ENCODE results near the gene LUZP1.
A peak's percentile ranks its signal among the peaks of the same experiment; 100 is the strongest.

LUZP1 gene

DNA sequence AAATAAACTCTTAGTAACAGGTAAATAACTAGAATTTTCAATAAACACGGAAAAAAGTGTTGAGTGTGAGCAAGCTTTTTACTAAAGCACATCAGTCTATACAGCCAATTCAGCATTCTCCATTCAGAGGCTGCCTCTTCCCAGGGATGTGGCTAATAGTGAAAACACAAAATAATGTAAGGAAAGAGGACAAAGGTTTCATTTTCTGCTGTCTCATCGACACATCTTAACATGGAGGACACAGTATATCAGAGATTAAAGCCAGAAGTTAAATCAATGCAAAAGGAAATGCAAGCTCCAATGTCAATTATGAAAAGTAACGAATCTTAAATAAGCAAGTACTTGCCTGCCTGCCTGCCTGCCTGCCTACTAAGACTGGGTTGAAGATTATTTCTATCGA is 43.2 kb downstream of the LUZP1 start:
- no peak overlapping the region for H3K4me3 ChIP-seq (ENCODE audit: low read depth, low read length)
- no peak for DNase-seq (ENCODE audit: low read depth)
- TF ChIP-seq, protein P1, sequence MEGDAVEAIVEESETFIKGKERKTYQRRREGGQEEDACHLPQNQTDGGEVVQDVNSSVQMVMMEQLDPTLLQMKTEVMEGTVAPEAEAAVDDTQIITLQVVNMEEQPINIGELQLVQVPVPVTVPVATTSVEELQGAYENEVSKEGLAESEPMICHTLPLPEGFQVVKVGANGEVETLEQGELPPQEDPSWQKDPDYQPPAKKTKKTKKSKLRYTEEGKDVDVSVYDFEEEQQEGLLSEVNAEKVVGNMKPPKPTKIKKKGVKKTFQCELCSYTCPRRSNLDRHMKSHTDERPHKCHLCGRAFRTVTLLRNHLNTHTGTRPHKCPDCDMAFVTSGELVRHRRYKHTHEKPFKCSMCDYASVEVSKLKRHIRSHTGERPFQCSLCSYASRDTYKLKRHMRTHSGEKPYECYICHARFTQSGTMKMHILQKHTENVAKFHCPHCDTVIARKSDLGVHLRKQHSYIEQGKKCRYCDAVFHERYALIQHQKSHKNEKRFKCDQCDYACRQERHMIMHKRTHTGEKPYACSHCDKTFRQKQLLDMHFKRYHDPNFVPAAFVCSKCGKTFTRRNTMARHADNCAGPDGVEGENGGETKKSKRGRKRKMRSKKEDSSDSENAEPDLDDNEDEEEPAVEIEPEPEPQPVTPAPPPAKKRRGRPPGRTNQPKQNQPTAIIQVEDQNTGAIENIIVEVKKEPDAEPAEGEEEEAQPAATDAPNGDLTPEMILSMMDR (IDR thresholded peaks at IDR 0.05; ENCODE audit: insufficient read depth, low read depth, low read length, missing control alignments) = no peak

- H3K4me3 ChIP-seq (ENCODE audit: low read depth, low read length) = no peak overlapping the region
- DNase-seq (ENCODE audit: low read depth) = peak; percentile 47
Measured at GRCh38 chr1:23124259-23125026, 44.2 kb downstream of the LUZP1 start.

GRCh38 chr1:23123528-23123927 is 45.1 kb downstream of the LUZP1 start:
- H3K4me3 ChIP-seq (ENCODE audit: low read depth, low read length) = no peak overlapping the region
- TF ChIP-seq, protein P1 (IDR thresholded peaks at IDR 0.05; ENCODE audit: insufficient read depth, low read depth, low read length, missing control alignments) = no peak
- DNase-seq (ENCODE audit: low read depth) = no peak

More at GRCh38 chr1:23124259-23125026, 44.2 kb downstream of the LUZP1 start:
- TF ChIP-seq, protein P1 (IDR thresholded peaks at IDR 0.05; ENCODE audit: insufficient read depth, low read depth, low read length, missing control alignments) = no peak

DNA sequence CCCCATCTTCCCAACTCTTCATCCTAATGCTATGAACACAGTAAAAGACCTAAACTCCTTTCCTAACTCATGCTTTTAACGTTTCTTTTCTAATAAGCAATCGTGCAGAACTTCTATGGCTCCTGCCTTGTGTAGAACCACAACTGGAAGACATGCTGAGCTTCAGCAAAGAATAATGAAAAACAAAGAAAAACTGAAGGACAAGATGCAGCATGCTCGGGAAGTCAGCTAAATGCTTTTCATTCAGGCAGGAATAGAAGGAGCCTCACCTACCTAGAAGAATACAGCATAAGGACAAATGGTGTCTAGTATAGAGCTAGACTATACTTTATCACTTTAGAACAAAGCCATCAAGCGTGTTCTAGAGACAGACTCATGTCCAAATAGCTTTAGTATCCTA is 45.9 kb downstream of the LUZP1 start:
- no peak for DNase-seq (ENCODE audit: low read depth)
- TF ChIP-seq, protein P1 (IDR thresholded peaks at IDR 0.05; ENCODE audit: insufficient read depth, low read depth, low read length, missing control alignments) = no peak
- H3K4me3 ChIP-seq (ENCODE audit: low read depth, low read length) = no peak overlapping the region

DNA sequence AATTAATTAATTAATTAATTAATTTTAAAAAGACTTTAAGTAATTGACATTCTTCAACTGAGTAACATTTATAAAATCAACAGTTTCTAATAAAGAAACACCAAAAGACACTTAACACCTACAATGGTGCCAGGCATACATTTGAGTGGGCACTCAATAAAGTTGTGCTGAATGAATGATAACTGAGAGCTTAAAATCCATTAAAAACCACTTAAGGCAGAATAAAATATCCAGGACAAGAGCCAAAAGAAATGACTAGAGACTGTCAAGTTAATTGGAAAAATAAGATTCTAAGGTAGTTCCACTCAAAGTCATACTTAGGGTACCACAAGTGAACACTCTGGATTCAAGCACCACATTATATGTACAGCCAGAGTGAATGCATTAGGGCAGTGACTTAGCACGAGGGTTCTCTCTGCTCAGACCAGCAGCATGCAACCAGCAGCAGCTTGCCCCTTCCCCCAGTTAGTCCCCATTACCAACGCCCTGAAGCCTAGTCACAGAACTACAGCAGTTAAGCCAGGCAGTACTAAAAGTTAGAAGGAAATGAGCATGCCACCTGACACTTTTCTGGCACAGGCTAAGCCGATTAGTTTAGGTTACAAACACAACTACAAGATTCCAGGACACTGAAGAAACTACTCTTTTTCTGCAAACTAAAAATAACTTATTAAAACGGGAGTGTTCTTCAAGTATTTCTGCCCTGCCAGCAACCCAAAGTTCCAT is 46.5 kb downstream of the LUZP1 start:
- H3K4me3 ChIP-seq (ENCODE audit: low read depth, low read length) = no peak overlapping the region
- no peak for DNase-seq (ENCODE audit: low read depth)
- TF ChIP-seq, protein P1 (IDR thresholded peaks at IDR 0.05; ENCODE audit: insufficient read depth, low read depth, low read length, missing control alignments) = no peak

DNA sequence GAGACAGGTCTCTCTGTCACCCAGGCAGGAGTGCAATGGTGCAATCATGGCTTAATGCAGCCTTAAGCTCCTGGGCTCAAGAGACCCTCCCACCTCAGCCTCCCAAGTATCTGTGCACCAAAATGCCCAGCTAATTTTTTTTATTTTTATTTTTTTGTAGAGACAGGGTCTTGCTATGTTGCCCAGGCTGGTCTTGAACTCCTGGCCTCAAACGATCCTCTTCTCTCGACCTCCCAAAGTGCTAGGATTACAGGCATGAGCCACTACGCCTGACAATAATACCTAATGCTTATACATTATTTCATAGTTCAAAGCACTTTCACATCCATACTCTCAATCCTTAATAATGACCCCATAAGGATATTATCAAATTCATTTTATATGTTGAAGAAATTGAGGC is 48.3 kb downstream of the LUZP1 start:
- DNase-seq (ENCODE audit: low read depth) = no peak
- TF ChIP-seq, protein P1 (IDR thresholded peaks at IDR 0.05; ENCODE audit: insufficient read depth, low read depth, low read length, missing control alignments) = no peak
- H3K4me3 ChIP-seq (ENCODE audit: low read depth, low read length) = no peak overlapping the region
